Type B pancreatic cell (in vitro differentiated cells): ENCODE results near the gene ENG. TPM values are rescaled to one million over a fixed set of nuclear protein-coding genes. Genes with fewer than 3 reads are reported as not detected.

Experiments
- DNase-seq: peaks from one replicate; pipeline ENCODE4 v3.0.0; 2021; ENCODE audit warnings: mixed read lengths; ENCODE audit not compliant: unreplicated experiment; ENCODE audit errors: extremely low spot score
- H3K27ac Mint-ChIP-seq: 2 replicates; pipeline ENCODE4 v1.8.0; 2021; ENCODE audit warnings: mild to moderate bottlenecking, mixed read lengths
- H3K27me3 Mint-ChIP-seq: 2 replicates; pipeline ENCODE4 v1.8.0; 2021; ENCODE audit warnings: mixed read lengths
- H3K36me3 Mint-ChIP-seq: 2 replicates; pipeline ENCODE4 v1.8.0; 2021; ENCODE audit warnings: mixed read lengths
- H3K4me1 Mint-ChIP-seq: one replicate; pipeline ENCODE4 v1.8.0; 2021; ENCODE audit warnings: mixed read lengths; ENCODE audit not compliant: unreplicated experiment
- H3K4me3 Mint-ChIP-seq: 2 replicates; pipeline ENCODE4 v1.8.0; 2021; ENCODE audit warnings: mild to moderate bottlenecking, mixed read lengths
- H3K9me3 Mint-ChIP-seq: 2 replicates; pipeline ENCODE4 v1.8.0; 2021; ENCODE audit warnings: mixed read lengths
- total RNA-seq: library from RNA; stranded (reverse); gene quantifications from 2 replicates; pipeline ENCODE4 v1.2.1, GENCODE V29; 2021; ENCODE audit warnings: low replicate concordance
- TF ChIP-seq, protein P1 (sequence below): fragments of 200-600 bp; sonication (generic); conservative IDR thresholded peaks from 2 replicates; pipeline ENCODE4 v1.5.0; 2021; ENCODE audit warnings: antibody characterized with exemption, mild to moderate bottlenecking

Gene ENG
- total RNA-seq, 1 donor from 2014 or later = 1.6 TPM

DNA sequence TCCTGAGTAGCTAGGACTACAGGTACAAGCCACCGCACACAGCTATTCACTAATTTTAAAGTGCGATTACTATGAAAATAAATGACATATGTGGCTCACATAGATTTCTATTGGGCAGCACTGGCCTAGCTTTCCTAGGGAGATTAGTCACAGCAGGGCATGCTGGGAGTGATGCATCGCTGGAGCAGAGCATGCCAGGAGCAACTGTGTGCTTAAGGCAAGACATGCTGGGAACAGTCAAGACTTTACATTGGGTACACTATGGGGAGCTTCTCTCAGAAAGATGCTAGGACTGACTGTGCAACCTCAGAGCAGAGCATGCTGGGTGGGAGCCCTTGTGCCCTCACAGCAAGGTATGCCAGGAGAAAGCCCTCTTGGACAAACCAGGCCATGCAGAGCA, 35.6 kb upstream of the ENG start:
- TF ChIP-seq, protein P1, sequence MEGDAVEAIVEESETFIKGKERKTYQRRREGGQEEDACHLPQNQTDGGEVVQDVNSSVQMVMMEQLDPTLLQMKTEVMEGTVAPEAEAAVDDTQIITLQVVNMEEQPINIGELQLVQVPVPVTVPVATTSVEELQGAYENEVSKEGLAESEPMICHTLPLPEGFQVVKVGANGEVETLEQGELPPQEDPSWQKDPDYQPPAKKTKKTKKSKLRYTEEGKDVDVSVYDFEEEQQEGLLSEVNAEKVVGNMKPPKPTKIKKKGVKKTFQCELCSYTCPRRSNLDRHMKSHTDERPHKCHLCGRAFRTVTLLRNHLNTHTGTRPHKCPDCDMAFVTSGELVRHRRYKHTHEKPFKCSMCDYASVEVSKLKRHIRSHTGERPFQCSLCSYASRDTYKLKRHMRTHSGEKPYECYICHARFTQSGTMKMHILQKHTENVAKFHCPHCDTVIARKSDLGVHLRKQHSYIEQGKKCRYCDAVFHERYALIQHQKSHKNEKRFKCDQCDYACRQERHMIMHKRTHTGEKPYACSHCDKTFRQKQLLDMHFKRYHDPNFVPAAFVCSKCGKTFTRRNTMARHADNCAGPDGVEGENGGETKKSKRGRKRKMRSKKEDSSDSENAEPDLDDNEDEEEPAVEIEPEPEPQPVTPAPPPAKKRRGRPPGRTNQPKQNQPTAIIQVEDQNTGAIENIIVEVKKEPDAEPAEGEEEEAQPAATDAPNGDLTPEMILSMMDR = no peak
- H3K27me3 Mint-ChIP-seq = no peaks in the 10 kb centered on the region
- no peak for DNase-seq
- no peak overlapping the region for H3K27ac Mint-ChIP-seq
- H3K9me3 Mint-ChIP-seq = no peaks in the 10 kb centered on the region
- H3K4me3 Mint-ChIP-seq = no peak overlapping the region
- H3K4me1 Mint-ChIP-seq = no peaks in the 10 kb centered on the region
- H3K36me3 Mint-ChIP-seq = peaks cover 45% of the 10 kb centered on the region

DNA sequence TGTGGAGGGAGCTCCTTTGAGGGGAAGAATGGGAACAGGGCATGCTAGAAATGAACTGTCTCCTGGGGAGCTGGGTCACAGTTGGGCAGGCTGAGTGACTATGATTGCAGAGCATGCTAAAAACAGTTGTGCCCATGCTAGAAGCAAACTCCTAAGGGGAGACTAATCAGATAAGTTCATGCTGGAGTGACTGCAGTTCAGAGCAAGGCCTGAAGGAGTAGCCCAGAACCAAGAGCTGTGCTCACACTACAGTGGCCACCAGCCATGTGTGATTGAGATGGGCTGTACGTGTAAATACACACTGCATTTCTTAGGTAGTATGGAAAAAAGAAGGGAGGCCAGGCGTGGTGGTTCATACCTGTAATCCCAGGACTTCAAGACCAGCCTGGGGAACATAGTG, 33.3 kb upstream of the ENG start:
- H3K36me3 Mint-ChIP-seq = peaks cover 27% of the 10 kb centered on the region
- DNase-seq = no peak
- TF ChIP-seq, protein P1 = peak; percentile 48
- H3K4me1 Mint-ChIP-seq = no peaks in the 10 kb centered on the region
- no peak overlapping the region for H3K4me3 Mint-ChIP-seq
- H3K27me3 Mint-ChIP-seq = no peaks in the 10 kb centered on the region
- no peaks in the 10 kb centered on the region for H3K9me3 Mint-ChIP-seq
- H3K27ac Mint-ChIP-seq = no peak overlapping the region

DNA sequence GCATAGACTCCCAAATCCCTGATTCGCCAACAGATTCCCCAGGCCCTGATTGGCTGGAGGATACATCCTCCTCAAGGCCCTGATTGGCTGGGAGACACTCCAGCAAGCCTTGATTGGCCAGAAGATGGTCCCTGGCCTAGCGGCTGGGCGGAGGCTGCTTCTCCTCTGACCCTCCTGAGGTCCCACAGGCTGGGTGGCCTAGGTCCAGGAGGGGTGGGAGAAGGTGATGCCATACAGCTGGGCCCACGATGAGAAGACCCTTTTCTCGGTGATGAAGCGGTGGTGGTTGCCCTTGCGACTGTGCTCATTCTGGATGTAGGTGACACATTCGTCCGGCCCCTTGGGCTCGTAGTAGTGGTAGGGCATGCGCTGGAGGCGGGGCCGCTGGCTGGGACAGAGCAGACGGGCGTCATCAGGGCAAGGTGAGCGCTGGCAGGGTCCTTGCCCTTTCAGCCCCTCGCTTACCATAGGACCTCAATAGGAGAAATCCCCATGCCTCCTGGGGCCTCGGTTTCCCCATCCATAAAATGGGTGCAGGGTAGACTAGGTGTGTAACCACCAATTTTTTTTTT, 32.0 kb upstream of the ENG start:
- no peaks in the 10 kb centered on the region for H3K9me3 Mint-ChIP-seq
- H3K27me3 Mint-ChIP-seq = no peaks in the 10 kb centered on the region
- H3K4me1 Mint-ChIP-seq = no peaks in the 10 kb centered on the region
- peaks cover 19% of the 10 kb centered on the region for H3K36me3 Mint-ChIP-seq
- no peak for DNase-seq
- TF ChIP-seq, protein P1 = no peak
- no peak overlapping the region for H3K27ac Mint-ChIP-seq
- H3K4me3 Mint-ChIP-seq = no peak overlapping the region

DNA sequence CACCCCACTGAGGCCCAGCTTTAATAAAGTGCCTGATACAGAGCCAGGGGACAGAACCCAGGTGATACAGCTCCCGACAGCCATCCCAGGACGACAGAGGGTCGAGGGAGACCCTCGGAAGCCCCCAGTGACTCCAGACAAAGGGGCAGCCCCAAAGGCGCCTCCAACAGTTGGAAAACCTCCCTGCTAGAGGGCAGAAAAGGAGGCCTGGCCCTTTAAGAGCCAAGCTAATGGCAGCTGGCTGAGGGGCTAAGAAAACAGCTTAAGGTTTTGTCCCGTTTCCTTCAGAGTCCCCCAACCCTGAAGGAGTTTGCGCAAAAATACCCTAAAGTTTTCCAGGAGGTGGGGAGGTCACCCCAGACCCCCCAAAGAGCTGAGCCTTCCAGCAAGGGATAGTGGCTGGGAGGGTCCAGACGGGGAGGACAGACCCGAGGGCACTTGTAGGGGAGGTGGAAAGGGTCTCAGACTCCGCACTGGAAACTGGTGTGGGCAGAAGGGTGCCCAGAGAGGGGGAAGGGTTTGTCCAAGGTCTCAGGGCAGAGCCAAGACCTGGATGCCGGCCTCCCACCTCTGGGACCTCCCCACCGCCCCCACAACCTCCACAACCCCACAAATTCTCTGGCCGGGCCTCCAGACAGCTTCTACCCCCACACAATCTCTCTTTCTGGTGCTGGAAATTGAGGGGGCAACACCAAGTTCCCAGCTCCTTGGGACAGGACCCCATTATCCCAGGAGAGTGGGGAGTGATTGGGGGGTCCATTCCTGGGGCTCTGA, 31.2 kb upstream of the ENG start:
- DNase-seq = no peak
- H3K27ac Mint-ChIP-seq = no peak overlapping the region

DNA sequence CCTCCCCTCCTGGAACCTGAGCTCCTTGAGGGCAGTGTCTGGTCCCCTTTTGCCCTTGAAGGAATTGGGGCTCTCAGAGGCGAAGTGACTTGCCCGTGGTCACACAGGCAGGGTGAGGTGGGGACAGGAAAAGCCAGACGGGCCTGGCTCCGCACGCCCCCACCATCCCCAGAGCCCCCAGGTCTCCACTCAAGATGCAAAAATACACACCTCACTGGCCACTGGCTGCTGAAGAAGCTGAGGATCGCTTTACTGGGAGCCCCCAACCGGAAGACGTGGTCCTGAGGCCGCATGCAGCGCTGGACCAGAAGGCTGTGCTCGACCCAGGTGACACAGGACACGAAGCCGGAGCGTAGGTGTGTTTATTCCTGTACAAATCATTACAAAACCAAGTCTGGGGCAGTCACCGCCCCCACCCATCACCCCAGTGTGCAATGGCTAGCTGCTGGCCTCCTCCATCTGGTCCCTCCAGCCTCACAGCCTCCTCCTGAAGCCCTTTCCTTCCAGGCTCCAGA, 30.6 kb upstream of the ENG start:
- no peaks in the 10 kb centered on the region for H3K27me3 Mint-ChIP-seq
- no peaks in the 10 kb centered on the region for H3K4me1 Mint-ChIP-seq
- no peak for DNase-seq
- H3K36me3 Mint-ChIP-seq = peaks cover 12% of the 10 kb centered on the region
- H3K4me3 Mint-ChIP-seq = no peak overlapping the region
- H3K27ac Mint-ChIP-seq = no peak overlapping the region
- no peaks in the 10 kb centered on the region for H3K9me3 Mint-ChIP-seq
- TF ChIP-seq, protein P1 = no peak

More for the DNA sequence above, 31.2 kb upstream of the ENG start:
- Mint-ChIP-seq H3K36me3 (peaks cover 12% of the 10 kb centered on the region), H3K27me3 (no peaks in the 10 kb centered on the region), H3K4me1 (no peaks in the 10 kb centered on the region), H3K9me3 (no peaks in the 10 kb centered on the region), H3K4me3 (no peak overlapping the region)
- TF ChIP-seq, protein P1 = no peak
